ENCODE measurements around the gene DDX46. TPM values are rescaled to one million over a fixed set of nuclear protein-coding genes. Genes with fewer than 3 reads are reported as not detected.

The DDX46 gene
- total RNA-seq, 1 donor from 2014 or later, result 73.2 TPM

Other genes starting within 250 kb of the DDX46 start
- gene JADE2, start 233.1 kb upstream of the DDX46 start, total RNA-seq, result 6.7 and 7.8 TPM in 2 replicates
- gene SAR1B, start 126.0 kb upstream of the DDX46 start, total RNA-seq, result 51.9 and 54.8 TPM in 2 replicates
- gene SEC24A, start 110.0 kb upstream of the DDX46 start, total RNA-seq, result 25.1 and 27.0 TPM in 2 replicates
- gene CAMLG, start 20.2 kb upstream of the DDX46 start, total RNA-seq, result 40.8 and 45.3 TPM in 2 replicates
- gene C5orf24, start 87.2 kb downstream of the DDX46 start, total RNA-seq, result 59.2 and 62.2 TPM in 2 replicates
- 43.9 and 46.5 TPM in 2 replicates for gene TXNDC15, start 115.6 kb downstream of the DDX46 start, total RNA-seq
- 18.6 and 18.8 TPM in 2 replicates for gene PCBD2, start 146.4 kb downstream of the DDX46 start, total RNA-seq
- gene CATSPER3, start 209.1 kb downstream of the DDX46 start, total RNA-seq, result 1.3 and 1.4 TPM in 2 replicates

Measured in progenitor cell of endocrine pancreas (in vitro differentiated cells).